ENCODE measurements around the gene CELF2.

CELF2 gene

DNA sequence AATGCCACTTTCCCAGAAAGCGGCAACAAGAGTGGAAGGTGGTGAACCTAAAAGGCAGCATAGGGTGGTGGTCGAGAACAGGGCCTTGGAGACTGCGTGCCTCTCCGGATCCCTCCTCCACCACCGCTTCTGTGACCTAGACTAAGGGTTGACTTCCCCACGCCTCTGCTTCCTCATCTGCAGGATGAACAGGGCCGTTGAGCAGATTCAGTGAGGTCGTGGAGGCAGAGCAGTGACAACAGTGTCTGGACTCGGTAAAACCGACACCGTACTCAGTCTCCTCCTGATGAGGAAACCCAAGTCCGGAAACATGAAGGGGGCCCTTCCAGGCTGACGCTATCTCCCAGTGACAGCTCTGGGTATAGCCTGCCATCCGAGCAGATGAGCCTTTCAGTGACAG, 162.6 kb downstream of the CELF2 start:
- Histone ChIP-seq H3K4me2 (ENCODE audit: low read length) (peak overlapping the region; percentile 65), H3K27ac (ENCODE audit: low read depth, low read length) (no peak overlapping the region), H3K4me3 (ENCODE audit: low read length) (peak overlapping the region; percentile 1; the same call in 1 of the 2 replicates), H3K9me2 (replicated peaks; ENCODE audit: control insufficient read depth, low read length) (no peaks in the 10 kb centered on the region), H3K36me3 (ENCODE audit: control insufficient read depth, low read length) (no peaks in the 10 kb centered on the region), H3K79me2 (ENCODE audit: control insufficient read depth, low read length) (no peaks in the 10 kb centered on the region), H3K4me1 (ENCODE audit: control insufficient read depth, low read length) (peaks cover 53% of the 10 kb centered on the region), H3F3A (ENCODE audit: control insufficient read depth, insufficient read depth) (no peaks in the 10 kb centered on the region), H3K27me3 (ENCODE audit: control insufficient read depth, low read length) (peaks cover 82% of the 10 kb centered on the region), H3K9me3 (ENCODE audit: control insufficient read depth, insufficient read depth, low read length) (peaks cover 6% of the 10 kb centered on the region), H4K20me1 (ENCODE audit: control insufficient read depth, insufficient read depth, low read depth, low read length) (no peaks in the 10 kb centered on the region)
- TF ChIP-seq, protein P1, sequence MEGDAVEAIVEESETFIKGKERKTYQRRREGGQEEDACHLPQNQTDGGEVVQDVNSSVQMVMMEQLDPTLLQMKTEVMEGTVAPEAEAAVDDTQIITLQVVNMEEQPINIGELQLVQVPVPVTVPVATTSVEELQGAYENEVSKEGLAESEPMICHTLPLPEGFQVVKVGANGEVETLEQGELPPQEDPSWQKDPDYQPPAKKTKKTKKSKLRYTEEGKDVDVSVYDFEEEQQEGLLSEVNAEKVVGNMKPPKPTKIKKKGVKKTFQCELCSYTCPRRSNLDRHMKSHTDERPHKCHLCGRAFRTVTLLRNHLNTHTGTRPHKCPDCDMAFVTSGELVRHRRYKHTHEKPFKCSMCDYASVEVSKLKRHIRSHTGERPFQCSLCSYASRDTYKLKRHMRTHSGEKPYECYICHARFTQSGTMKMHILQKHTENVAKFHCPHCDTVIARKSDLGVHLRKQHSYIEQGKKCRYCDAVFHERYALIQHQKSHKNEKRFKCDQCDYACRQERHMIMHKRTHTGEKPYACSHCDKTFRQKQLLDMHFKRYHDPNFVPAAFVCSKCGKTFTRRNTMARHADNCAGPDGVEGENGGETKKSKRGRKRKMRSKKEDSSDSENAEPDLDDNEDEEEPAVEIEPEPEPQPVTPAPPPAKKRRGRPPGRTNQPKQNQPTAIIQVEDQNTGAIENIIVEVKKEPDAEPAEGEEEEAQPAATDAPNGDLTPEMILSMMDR (IDR thresholded peaks at IDR 0.05; ENCODE audit: low read depth, low read length, poor library complexity, severe bottlenecking), result no peak
- no peak for TF ChIP-seq EZH2phosphoT487 (IDR thresholded peaks at IDR 0.05; ENCODE audit: borderline replicate concordance, low read length)

DNA sequence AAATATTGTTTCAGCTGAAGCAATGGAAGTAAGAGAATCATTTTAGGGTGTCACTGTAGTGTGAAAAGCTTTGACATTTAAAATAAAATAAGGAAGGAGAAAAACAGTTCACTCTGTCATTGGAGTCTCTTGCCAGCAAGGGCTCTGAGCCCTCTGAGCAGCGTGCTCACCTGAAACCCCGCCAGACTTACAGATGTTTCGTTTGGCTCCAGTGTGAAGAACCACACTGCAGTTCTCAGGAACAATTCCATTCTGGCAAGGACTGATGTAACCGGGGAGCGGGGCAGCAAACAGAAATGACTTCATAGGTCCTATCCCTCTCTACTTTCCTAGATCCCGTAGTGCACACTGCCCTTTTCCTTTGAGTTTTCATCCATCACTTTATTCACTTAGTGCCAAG, 164.3 kb downstream of the CELF2 start:
- no peak overlapping the region for H3K4me2 ChIP-seq (ENCODE audit: low read length)
- peaks cover 64% of the 10 kb centered on the region for H3K27me3 ChIP-seq (ENCODE audit: control insufficient read depth, low read length)
- H3F3A ChIP-seq (ENCODE audit: control insufficient read depth, insufficient read depth), result no peaks in the 10 kb centered on the region
- TF ChIP-seq, protein P1 (IDR thresholded peaks at IDR 0.05; ENCODE audit: low read depth, low read length, poor library complexity, severe bottlenecking), result no peak
- TF ChIP-seq EZH2phosphoT487 (IDR thresholded peaks at IDR 0.05; ENCODE audit: borderline replicate concordance, low read length), result no peak
- H3K9me2 ChIP-seq (replicated peaks; ENCODE audit: control insufficient read depth, low read length), result no peaks in the 10 kb centered on the region
- H3K4me3 ChIP-seq (ENCODE audit: low read length), result no peak overlapping the region
- no peaks in the 10 kb centered on the region for H3K79me2 ChIP-seq (ENCODE audit: control insufficient read depth, low read length)
- H3K27ac ChIP-seq (ENCODE audit: low read depth, low read length), result no peak overlapping the region
- no peaks in the 10 kb centered on the region for H4K20me1 ChIP-seq (ENCODE audit: control insufficient read depth, insufficient read depth, low read depth, low read length)
- peaks cover 36% of the 10 kb centered on the region for H3K4me1 ChIP-seq (ENCODE audit: control insufficient read depth, low read length)
- H3K9me3 ChIP-seq (ENCODE audit: control insufficient read depth, insufficient read depth, low read length), result peaks cover 16% of the 10 kb centered on the region
- H3K36me3 ChIP-seq (ENCODE audit: control insufficient read depth, low read length), result no peaks in the 10 kb centered on the region

- Histone ChIP-seq H4K20me1 (ENCODE audit: control insufficient read depth, insufficient read depth, low read depth, low read length) (no peaks in the 10 kb centered on the region), H3K27ac (ENCODE audit: low read depth, low read length) (no peak overlapping the region), H3K4me2 (ENCODE audit: low read length) (no peak overlapping the region), H3K27me3 (ENCODE audit: control insufficient read depth, low read length) (peaks cover 55% of the 10 kb centered on the region), H3K4me1 (ENCODE audit: control insufficient read depth, low read length) (peaks cover 25% of the 10 kb centered on the region), H3K79me2 (ENCODE audit: control insufficient read depth, low read length) (no peaks in the 10 kb centered on the region), H3F3A (ENCODE audit: control insufficient read depth, insufficient read depth) (no peaks in the 10 kb centered on the region), H3K36me3 (ENCODE audit: control insufficient read depth, low read length) (no peaks in the 10 kb centered on the region), H3K9me2 (replicated peaks; ENCODE audit: control insufficient read depth, low read length) (no peaks in the 10 kb centered on the region), H3K4me3 (ENCODE audit: low read length) (no peak overlapping the region), H3K9me3 (ENCODE audit: control insufficient read depth, insufficient read depth, low read length) (peaks cover 16% of the 10 kb centered on the region)
- no peak for TF ChIP-seq EZH2phosphoT487 (IDR thresholded peaks at IDR 0.05; ENCODE audit: borderline replicate concordance, low read length)
- TF ChIP-seq, protein P1 (IDR thresholded peaks at IDR 0.05; ENCODE audit: low read depth, low read length, poor library complexity, severe bottlenecking), result no peak
Measured at GRCh38 chr10:11183015-11183414, 165.3 kb downstream of the CELF2 start.

All from DOHH2 (cell line).